CD14-positive monocyte (primary cell): ENCODE data around the gene CHST3. TPM values are rescaled to one million over a fixed set of nuclear protein-coding genes. Genes with fewer than 3 reads are reported as not detected.

ENCODE experiments used
- DNase-seq, 3 donors: peaks; one replicate each; pipeline ENCODE4 v3.0.0-alpha.2; 2011 to 2022
- H2AFZ ChIP-seq: 2 replicates; pipeline ENCODE4 v1.6.0; 2012; ENCODE audit warnings: mild to moderate bottlenecking, low read depth, low read length, inconsistent platforms; ENCODE audit not compliant: insufficient read depth, poor library complexity, severe bottlenecking
- H3K27ac ChIP-seq, 2 donors: 1 replicate in 1 of 2; 2 replicates in 1 of 2; pipeline ENCODE4 v1.5.1; 2012 to 2013; ENCODE audit warnings: low read length in 2 of 2, control low read depth in 1 of 2, inconsistent platforms in 1 of 2, low read depth in 1 of 2, mild to moderate bottlenecking in 1 of 2
- H3K27me3 ChIP-seq, 2 donors: one replicate each; pipeline versions ENCODE4 v1.6.0 to v1.6.1; 2011 to 2013; ENCODE audit warnings: low read length in 2 of 2; ENCODE audit not compliant: control insufficient read depth in 2 of 2, insufficient read depth in 2 of 2
- H3K36me3 ChIP-seq, 2 donors: replicated peaks in 1 of 2; 1 replicate in 1 of 2; 2 replicates in 1 of 2; pipeline versions ENCODE4 v1.5.1 to v1.6.1; 2012 to 2013; ENCODE audit warnings: low read length in 2 of 2, control low read depth in 1 of 2, inconsistent platforms in 1 of 2, mild to moderate bottlenecking in 1 of 2; ENCODE audit not compliant: insufficient read depth in 2 of 2, control insufficient read depth in 1 of 2
- H3K4me1 ChIP-seq, 2 donors: 1 replicate in 1 of 2; 2 replicates in 1 of 2; pipeline versions ENCODE4 v1.5.1 to v1.6.1; 2012 to 2013; ENCODE audit warnings: low read length in 2 of 2, control low read depth in 1 of 2, inconsistent platforms in 1 of 2, mild to moderate bottlenecking in 1 of 2, moderate library complexity in 1 of 2; ENCODE audit not compliant: insufficient read depth in 2 of 2, control insufficient read depth in 1 of 2
- H3K4me2 ChIP-seq: replicated peaks from 2 replicates; pipeline ENCODE3; 2012; ENCODE audit warnings: low read length, moderate library complexity, mild to moderate bottlenecking; ENCODE audit not compliant: poor library complexity, severe bottlenecking; ENCODE audit errors: extremely low read depth
- H3K4me3 ChIP-seq, 3 experiments: fragments of 200-600 bp in 1 of 3; sonication (generic) in 1 of 3; replicated peaks in 1 of 3; 1 replicate in 2 of 3; 2 replicates in 1 of 3; pipeline ENCODE4 v1.5.1; 2011 to 2013; ENCODE audit warnings: low read length in 3 of 3, mild to moderate bottlenecking in 3 of 3, control low read depth in 2 of 3, low read depth in 2 of 3, inconsistent platforms in 1 of 3, moderate library complexity in 1 of 3
- H3K79me2 ChIP-seq: 2 replicates; pipeline ENCODE4 v1.6.0; 2012; ENCODE audit warnings: mild to moderate bottlenecking, control low read depth, inconsistent platforms, low read length, moderate library complexity; ENCODE audit not compliant: insufficient read depth
- H3K9ac ChIP-seq: 2 replicates; pipeline ENCODE4 v1.6.0; 2017; ENCODE audit warnings: low read length, mild to moderate bottlenecking; ENCODE audit not compliant: insufficient read depth, poor library complexity, severe bottlenecking
- H3K9me3 ChIP-seq, 2 donors: replicated peaks in 1 of 2; 1 replicate in 1 of 2; 2 replicates in 1 of 2; pipeline versions ENCODE4 v1.5.1 to v1.6.1; 2012 to 2013; ENCODE audit warnings: low read length in 2 of 2, control low read depth in 1 of 2; ENCODE audit not compliant: control insufficient read depth in 1 of 2, insufficient read depth in 1 of 2
- H4K20me1 ChIP-seq: 2 replicates; pipeline ENCODE4 v1.6.0; 2012; ENCODE audit warnings: mild to moderate bottlenecking, low read length, control low read depth, moderate library complexity; ENCODE audit not compliant: insufficient read depth
- H3K27ac Mint-ChIP-seq, 7 donors: one replicate each; pipeline ENCODE4 v1.8.0; 2020; ENCODE audit warnings: mild to moderate bottlenecking in 7 of 7, mixed read lengths in 7 of 7, moderate library complexity in 6 of 7, inconsistent platforms in 2 of 7
- H3K27me3 Mint-ChIP-seq, 3 donors: one replicate each; pipeline ENCODE4 v1.8.0; 2021 to 2022; ENCODE audit warnings: low read depth in 3 of 3, mild to moderate bottlenecking in 3 of 3, mixed read lengths in 3 of 3, moderate library complexity in 3 of 3, inconsistent platforms in 1 of 3
- H3K36me3 Mint-ChIP-seq, 2 donors: one replicate each; pipeline ENCODE4 v1.8.0; 2020; ENCODE audit warnings: mixed read lengths in 2 of 2, inconsistent platforms in 1 of 2, mild to moderate bottlenecking in 1 of 2
- H3K4me1 Mint-ChIP-seq: one replicate; pipeline ENCODE4 v1.8.0; 2020; ENCODE audit warnings: mild to moderate bottlenecking, mixed read lengths
- H3K4me3 Mint-ChIP-seq, 2 donors: one replicate each; pipeline ENCODE4 v1.8.0; 2020; ENCODE audit warnings: mild to moderate bottlenecking in 2 of 2, mixed read lengths in 2 of 2, moderate library complexity in 1 of 2
- H3K9me3 Mint-ChIP-seq, 7 donors: one replicate each; pipeline ENCODE4 v1.8.0; 2020 to 2022; ENCODE audit warnings: mixed read lengths in 7 of 7, mild to moderate bottlenecking in 6 of 7, moderate library complexity in 6 of 7, inconsistent platforms in 2 of 7
- CTCF ChIP-seq: fragments of 200-600 bp; IDR thresholded peaks from one replicate; pipeline ENCODE4 v1.8.0; 2022; ENCODE audit warnings: antibody characterized with exemption, mild to moderate bottlenecking
- WGBS: methylation state at CpG from one replicate; pipeline ENCODE4 v1.1.5; 2013; ENCODE audit warnings: missing lambda C conversion rate; ENCODE audit not compliant: insufficient coverage; 5-methylcytosine and 5-hydroxymethylcytosine counted together
- intact Hi-C, 2 donors: fragments of 100-400 bp; cut with micrococcal nuclease; formaldehyde crosslinking; loops; one replicate each; pipeline versions ENCODE4 v1.15.0 to v1.15.1; 2023
- polyA plus RNA-seq, 3 donors: library from polyadenylated mRNA; depleted of rRNA in 1 of 3; unstranded in 2 of 3; stranded (reverse) in 1 of 3; fragments of 300-500 nt in 2 of 3; fragments of >200 nt in 1 of 3; fragmentation: Illumina TruSeq in 2 of 3; gene quantifications; 1 replicate in 2 of 3; 2 replicates in 1 of 3; pipeline ENCODE4 v1.2.3, GENCODE V29; 2012 to 2021

Gene CHST3
- polyA plus RNA-seq, 3 donors = not detected

GRCh38 chr10:72002354-72003295, 38.4 kb downstream of the CHST3 start:
- Histone ChIP-seq H3K4me1 (no peaks in the 10 kb centered on the region), H2AFZ (no peak overlapping the region), H3K9me3 (peaks cover 0 to 6% of the 10 kb centered on the region in 2 donors), H3K27me3 (no peaks in the 10 kb centered on the region), H4K20me1 (no peaks in the 10 kb centered on the region), H3K4me2 (no peak overlapping the region), H3K27ac (no peak overlapping the region), H3K4me3 (no peak overlapping the region), H3K9ac (no peak overlapping the region), H3K79me2 (no peaks in the 10 kb centered on the region), H3K36me3 (no peaks in the 10 kb centered on the region)
- no peak for DNase-seq
- peaks cover 1 to 3% (median 3%) of the 10 kb centered on the region in 3 donors for H3K27me3 Mint-ChIP-seq
- H3K36me3 Mint-ChIP-seq = no peaks in the 10 kb centered on the region
- H3K4me1 Mint-ChIP-seq = no peaks in the 10 kb centered on the region
- intact Hi-C loops = no loop called here
- H3K27ac Mint-ChIP-seq = no peak overlapping the region
- peaks cover 0 to 5% (median 4%) of the 10 kb centered on the region in 7 donors for H3K9me3 Mint-ChIP-seq
- 78% methylated on average over 4 of the region's 8 CpGs for WGBS
- no peak for TF ChIP-seq CTCF
- H3K4me3 Mint-ChIP-seq = no peak overlapping the region

DNA sequence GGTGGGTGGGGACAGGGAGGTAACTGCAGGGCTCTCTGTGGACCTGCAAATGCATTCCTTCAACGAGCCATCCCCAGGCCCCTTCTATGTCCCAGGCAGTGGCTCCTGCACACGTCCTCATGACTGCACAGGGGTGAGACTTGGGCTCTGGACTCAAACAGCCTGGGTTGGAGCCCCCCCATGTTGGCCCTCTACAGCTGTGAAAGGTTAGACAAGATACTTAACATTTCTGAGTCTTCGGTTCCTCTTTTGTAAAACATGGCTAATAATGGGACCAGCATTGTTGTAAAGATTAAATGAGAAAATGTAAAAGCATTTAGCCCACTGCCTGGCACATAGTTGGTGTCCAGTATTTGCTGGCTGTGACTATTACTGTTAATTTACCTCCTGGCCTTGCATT, 41.8 kb downstream of the CHST3 start:
- DNase-seq = no peak
- Histone ChIP-seq H3K9ac (no peak overlapping the region), H3K4me2 (no peak overlapping the region), H3K36me3 (no peaks in the 10 kb centered on the region), H3K27ac (no peak overlapping the region), H3K27me3 (no peaks in the 10 kb centered on the region), H3K79me2 (no peaks in the 10 kb centered on the region), H4K20me1 (no peaks in the 10 kb centered on the region), H3K4me1 (no peaks in the 10 kb centered on the region), H3K4me3 (no peak overlapping the region), H3K9me3 (peaks cover 0 to 7% of the 10 kb centered on the region in 2 donors), H2AFZ (no peak overlapping the region)
- Mint-ChIP-seq H3K9me3 (peaks cover 0 to 10% (median 6%) of the 10 kb centered on the region in 7 donors), H3K4me3 (no peak overlapping the region), H3K27me3 (peaks cover 0 to 3% (median 3%) of the 10 kb centered on the region in 3 donors), H3K36me3 (no peaks in the 10 kb centered on the region), H3K4me1 (no peaks in the 10 kb centered on the region), H3K27ac (no peak overlapping the region)
- 75% methylated on average over 1 of the region's 3 CpGs for WGBS
- intact Hi-C loops = no loop called here
- no peak for TF ChIP-seq CTCF
